AG10803 (cell line): Measurements from ENCODE around the gene COX10.

Experiments
- DNase-seq: peaks from one replicate; pipeline ENCODE4 v3.0.0; 2010; ENCODE audit warnings: low read depth
- H3K4me3 ChIP-seq: 2 replicates; pipeline ENCODE4 v1.5.1; 2011; ENCODE audit warnings: mild to moderate bottlenecking, low read length, control low read depth
- TF ChIP-seq, protein P1 (sequence below): conservative IDR thresholded peaks from 2 replicates; pipeline ENCODE4 v1.5.1; 2011; ENCODE audit warnings: mild to moderate bottlenecking, low read length, control low read depth, inconsistent platforms

The COX10 gene

DNA sequence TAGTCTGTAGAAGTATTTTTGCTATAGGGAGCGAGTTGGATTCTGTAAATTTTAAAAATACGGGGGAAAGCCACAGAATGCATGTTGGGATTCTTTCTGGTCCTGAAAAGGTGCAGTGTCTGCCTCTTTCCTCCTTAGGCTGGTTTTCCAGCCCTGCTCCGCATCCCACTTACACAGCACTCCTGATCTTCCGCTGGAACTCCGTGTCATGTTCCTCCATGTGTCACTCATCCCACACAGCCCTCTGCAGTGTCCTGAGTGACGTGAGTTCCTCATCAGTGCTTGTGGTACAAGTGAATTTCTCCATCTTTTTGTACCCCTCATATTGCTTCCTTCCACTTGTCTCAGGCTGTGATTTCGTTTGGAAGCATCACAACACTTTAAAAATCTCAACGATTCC lies 34.5 kb downstream of the COX10 start:
- DNase-seq = no peak
- TF ChIP-seq, protein P1, sequence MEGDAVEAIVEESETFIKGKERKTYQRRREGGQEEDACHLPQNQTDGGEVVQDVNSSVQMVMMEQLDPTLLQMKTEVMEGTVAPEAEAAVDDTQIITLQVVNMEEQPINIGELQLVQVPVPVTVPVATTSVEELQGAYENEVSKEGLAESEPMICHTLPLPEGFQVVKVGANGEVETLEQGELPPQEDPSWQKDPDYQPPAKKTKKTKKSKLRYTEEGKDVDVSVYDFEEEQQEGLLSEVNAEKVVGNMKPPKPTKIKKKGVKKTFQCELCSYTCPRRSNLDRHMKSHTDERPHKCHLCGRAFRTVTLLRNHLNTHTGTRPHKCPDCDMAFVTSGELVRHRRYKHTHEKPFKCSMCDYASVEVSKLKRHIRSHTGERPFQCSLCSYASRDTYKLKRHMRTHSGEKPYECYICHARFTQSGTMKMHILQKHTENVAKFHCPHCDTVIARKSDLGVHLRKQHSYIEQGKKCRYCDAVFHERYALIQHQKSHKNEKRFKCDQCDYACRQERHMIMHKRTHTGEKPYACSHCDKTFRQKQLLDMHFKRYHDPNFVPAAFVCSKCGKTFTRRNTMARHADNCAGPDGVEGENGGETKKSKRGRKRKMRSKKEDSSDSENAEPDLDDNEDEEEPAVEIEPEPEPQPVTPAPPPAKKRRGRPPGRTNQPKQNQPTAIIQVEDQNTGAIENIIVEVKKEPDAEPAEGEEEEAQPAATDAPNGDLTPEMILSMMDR = no peak
- no peak overlapping the region for H3K4me3 ChIP-seq

DNA sequence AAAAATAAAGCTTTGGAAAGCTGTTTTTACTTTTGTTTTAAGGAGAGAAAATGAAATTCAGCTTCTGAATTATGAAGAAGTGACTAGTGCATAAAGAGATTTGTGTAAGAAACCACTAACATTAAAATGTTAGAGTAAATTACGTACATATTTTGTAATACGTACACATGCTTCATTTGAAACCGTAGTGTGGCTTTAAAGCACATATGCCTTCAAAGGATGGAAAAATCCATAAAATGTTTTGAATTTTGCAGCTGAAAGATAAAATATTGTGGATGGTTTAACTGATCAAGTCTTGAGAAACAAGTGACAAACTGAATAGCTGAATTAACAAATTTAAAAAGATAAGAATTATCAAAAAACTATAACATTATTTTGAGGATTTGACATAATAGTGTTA lies 35.4 kb downstream of the COX10 start:
- no peak overlapping the region for H3K4me3 ChIP-seq
- TF ChIP-seq, protein P1 = no peak
- DNase-seq = no peak

DNA sequence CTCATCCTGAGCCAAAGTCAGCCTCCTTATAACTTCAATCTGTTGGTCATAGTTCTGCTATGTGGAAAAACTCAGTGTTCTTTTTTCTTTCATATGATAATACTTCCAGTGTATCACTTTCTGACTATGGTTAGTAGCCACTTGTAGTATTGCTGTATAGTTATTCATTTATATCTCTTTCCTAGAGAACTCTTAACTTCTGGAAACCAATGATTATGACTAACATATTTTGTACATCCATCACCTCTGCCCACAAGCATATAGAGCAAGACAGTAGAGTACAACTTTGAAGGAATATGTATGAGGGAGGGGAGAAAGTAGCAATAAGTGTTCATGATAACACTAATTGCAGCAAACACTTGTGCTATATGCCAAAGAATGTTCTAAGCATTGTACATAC lies 38.6 kb downstream of the COX10 start:
- TF ChIP-seq, protein P1 = no peak
- H3K4me3 ChIP-seq = no peak overlapping the region
- DNase-seq = no peak

DNA sequence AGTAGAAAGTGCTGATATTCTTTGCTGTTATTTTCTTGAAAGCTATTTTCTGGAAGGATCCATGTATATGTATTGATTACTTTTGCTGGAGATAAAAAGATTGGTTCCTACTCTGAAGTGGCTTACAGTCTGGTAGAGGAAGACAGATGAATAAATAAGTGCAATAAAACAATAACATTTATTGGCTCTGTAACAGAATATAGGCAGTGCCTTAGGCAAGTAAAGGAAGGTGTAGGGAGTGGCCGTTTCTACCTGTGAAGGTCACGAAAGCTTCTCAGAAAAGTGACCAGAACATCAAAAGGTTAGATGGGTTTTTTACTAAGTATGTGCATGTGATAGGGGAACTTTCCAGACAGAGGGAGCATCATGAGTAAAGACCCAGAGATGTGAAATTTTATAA lies 43.1 kb downstream of the COX10 start:
- TF ChIP-seq, protein P1 = no peak
- DNase-seq = no peak
- no peak overlapping the region for H3K4me3 ChIP-seq

DNA sequence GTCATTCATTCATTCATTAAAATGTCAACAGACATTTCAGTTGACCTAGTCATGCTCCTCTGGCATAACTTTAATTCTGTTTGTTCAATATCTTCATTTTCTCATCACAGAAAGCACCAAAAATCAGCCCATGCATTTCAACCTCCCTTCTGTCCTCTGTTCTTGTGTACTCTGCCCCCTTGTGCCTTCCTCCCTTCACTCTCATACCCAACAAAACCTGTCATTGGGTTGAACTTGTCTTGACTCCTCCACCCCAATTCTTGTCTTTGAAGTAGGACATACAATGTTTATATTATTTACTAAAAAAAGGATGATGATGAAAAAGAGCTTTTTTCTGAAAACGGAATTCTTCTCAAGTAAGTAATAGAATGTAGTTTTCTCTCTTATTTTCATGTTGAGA lies 43.8 kb downstream of the COX10 start:
- H3K4me3 ChIP-seq = no peak overlapping the region
- TF ChIP-seq, protein P1 = no peak; the same call in 1 of the 2 replicates
- no peak for DNase-seq

DNA sequence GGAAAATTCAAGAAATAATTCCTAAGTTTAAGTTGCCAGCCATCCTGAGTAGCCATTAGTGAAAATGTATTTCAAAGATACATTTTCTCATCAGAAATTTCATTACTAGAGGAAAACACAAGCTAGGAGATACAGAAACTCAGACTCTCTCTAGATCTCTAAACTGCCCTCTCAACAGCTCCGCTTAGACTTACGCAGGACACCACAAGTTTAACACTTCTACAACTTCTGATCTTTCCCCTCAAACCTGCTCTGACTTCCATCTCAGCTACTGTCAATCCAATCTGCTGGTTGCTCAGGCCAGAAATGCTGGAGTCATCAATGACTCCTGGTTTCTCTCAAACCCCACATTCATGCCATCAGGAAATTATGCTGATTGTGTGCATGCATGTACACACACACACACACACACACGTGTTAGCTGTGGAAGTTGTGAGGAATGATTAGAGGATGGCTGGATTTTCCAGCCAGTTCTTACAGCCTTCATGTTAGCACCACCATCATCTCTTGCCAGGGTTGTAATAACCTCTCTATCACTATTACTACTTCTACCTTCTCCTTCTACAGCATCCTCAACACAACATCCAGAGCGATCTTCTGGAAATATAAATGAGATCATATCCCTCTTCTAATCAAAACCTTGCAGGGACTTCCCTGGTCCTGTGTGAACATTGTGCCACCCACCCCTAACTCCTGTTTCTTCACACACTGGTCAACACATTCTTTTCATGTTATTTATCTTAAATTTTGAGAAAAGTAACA lies 47.1 kb downstream of the COX10 start:
- no peak overlapping the region for H3K4me3 ChIP-seq
- TF ChIP-seq, protein P1 = no peak
- no peak for DNase-seq

DNA sequence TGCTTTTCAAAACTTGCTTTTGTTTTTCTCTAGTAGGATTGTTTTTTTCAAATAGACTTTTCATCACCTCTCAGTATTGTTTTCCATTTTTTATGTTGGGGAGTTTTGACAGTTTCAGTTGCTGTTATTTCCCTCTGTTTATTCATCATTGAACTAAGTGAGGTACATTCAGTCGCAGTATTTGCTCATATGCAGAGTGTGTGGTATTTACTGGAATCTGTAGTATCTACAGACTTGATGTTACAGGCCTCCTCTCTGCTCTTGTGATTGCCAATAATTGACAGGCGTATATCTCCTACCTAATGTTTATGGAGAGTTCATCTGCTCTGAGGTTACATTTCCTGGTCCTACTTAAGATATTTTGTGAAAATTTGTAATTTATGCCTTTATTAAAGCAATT lies 49.6 kb downstream of the COX10 start:
- H3K4me3 ChIP-seq = no peak overlapping the region
- DNase-seq = no peak
- TF ChIP-seq, protein P1 = no peak
